Measurements from ENCODE around the gene GAREM1. TPM values are rescaled to one million over a fixed set of nuclear protein-coding genes. Genes with fewer than 3 reads are reported as not detected.

Gene GAREM1
- total RNA-seq, 1 experiment from 2014 or later = 1.8 TPM

- BruUV-seq (replicated peaks) = no TSS peak
- ATAC-seq (no peak), DNase-seq (no peak)
- no peaks in the 10 kb centered on the region for H4K20me1 ChIP-seq (ENCODE audit: low read length)
- peaks cover 14% of the 10 kb centered on the region for H3K4me1 ChIP-seq (ENCODE audit: insufficient read depth, low read length)
- CTCF ChIA-PET = no interaction called here
- no peak overlapping the region for H3K4me2 ChIP-seq (ENCODE audit: low read length)
- H3K9ac ChIP-seq (ENCODE audit: low read length) = no peak overlapping the region
- H2AFZ ChIP-seq (ENCODE audit: low read length) = no peak overlapping the region
- H3K9me2 ChIP-seq (replicated peaks; ENCODE audit: low read length) = no peaks in the 10 kb centered on the region
- no peaks in the 10 kb centered on the region for H3F3A ChIP-seq (ENCODE audit: low read length, unreplicated experiment)
- H3K36me3 ChIP-seq (ENCODE audit: low read depth, low read length) = no peaks in the 10 kb centered on the region
- intact Hi-C loops (cut with micrococcal nuclease) = no loop called here
- POLR2A ChIA-PET (ENCODE audit: unreplicated experiment) = no interaction called here
- H3K27me3 ChIP-seq (ENCODE audit: low read length) = no peaks in the 10 kb centered on the region
- H3K4me3 ChIP-seq (ENCODE audit: low read length) = no peak overlapping the region
- TF ChIP-seq EZH2 (IDR thresholded peaks at IDR 0.05; ENCODE audit: low read length, unreplicated experiment) (no peak), CTCF (conservative IDR thresholded peaks at IDR 0.05; ENCODE audit: low read depth, low read length) (no peak), EZH2phosphoT487 (IDR thresholded peaks at IDR 0.05; ENCODE audit: borderline replicate concordance, low read length) (no peak)
- no peaks in the 10 kb centered on the region for H3K79me2 ChIP-seq (ENCODE audit: low read length)
- no peaks in the 10 kb centered on the region for H3K9me3 ChIP-seq (ENCODE audit: low read length)
- no peak overlapping the region for H3K27ac ChIP-seq (ENCODE audit: low read length)
Measured at GRCh38 chr18:32298171-32298667, 172.5 kb downstream of the GAREM1 start.

GRCh38 chr18:32297579-32298170, 173.0 kb downstream of the GAREM1 start:
- ATAC-seq (no peak), DNase-seq (no peak)
- no peaks in the 10 kb centered on the region for H3K9me2 ChIP-seq (replicated peaks; ENCODE audit: low read length)
- intact Hi-C loops (cut with micrococcal nuclease) = no loop called here
- H3K4me3 ChIP-seq (ENCODE audit: low read length) = no peak overlapping the region
- TF ChIP-seq EZH2 (IDR thresholded peaks at IDR 0.05; ENCODE audit: low read length, unreplicated experiment) (no peak), EZH2phosphoT487 (IDR thresholded peaks at IDR 0.05; ENCODE audit: borderline replicate concordance, low read length) (no peak), CTCF (conservative IDR thresholded peaks at IDR 0.05; ENCODE audit: low read depth, low read length) (no peak)
- no peaks in the 10 kb centered on the region for H3K9me3 ChIP-seq (ENCODE audit: low read length)
- H3K27ac ChIP-seq (ENCODE audit: low read length) = no peak overlapping the region
- peaks cover 14% of the 10 kb centered on the region for H3K4me1 ChIP-seq (ENCODE audit: insufficient read depth, low read length)
- no peaks in the 10 kb centered on the region for H3F3A ChIP-seq (ENCODE audit: low read length, unreplicated experiment)
- no peak overlapping the region for H3K9ac ChIP-seq (ENCODE audit: low read length)
- H3K79me2 ChIP-seq (ENCODE audit: low read length) = no peaks in the 10 kb centered on the region
- H3K4me2 ChIP-seq (ENCODE audit: low read length) = no peak overlapping the region
- CTCF ChIA-PET = no interaction called here
- no peaks in the 10 kb centered on the region for H3K36me3 ChIP-seq (ENCODE audit: low read depth, low read length)
- BruUV-seq (replicated peaks) = no TSS peak
- POLR2A ChIA-PET (ENCODE audit: unreplicated experiment) = no interaction called here
- no peak overlapping the region for H2AFZ ChIP-seq (ENCODE audit: low read length)
- H4K20me1 ChIP-seq (ENCODE audit: low read length) = no peaks in the 10 kb centered on the region
- H3K27me3 ChIP-seq (ENCODE audit: low read length) = no peaks in the 10 kb centered on the region

- no peak overlapping the region for H3K4me2 ChIP-seq (ENCODE audit: low read length)
- TF ChIP-seq CTCF (conservative IDR thresholded peaks at IDR 0.05; ENCODE audit: low read depth, low read length) (no peak), EZH2phosphoT487 (IDR thresholded peaks at IDR 0.05; ENCODE audit: borderline replicate concordance, low read length) (no peak), EZH2 (IDR thresholded peaks at IDR 0.05; ENCODE audit: low read length, unreplicated experiment) (no peak)
- H4K20me1 ChIP-seq (ENCODE audit: low read length) = no peaks in the 10 kb centered on the region
- H3K36me3 ChIP-seq (ENCODE audit: low read depth, low read length) = no peaks in the 10 kb centered on the region
- BruUV-seq (replicated peaks) = no TSS peak
- H3K27me3 ChIP-seq (ENCODE audit: low read length) = no peaks in the 10 kb centered on the region
- intact Hi-C loops (cut with micrococcal nuclease) = no loop called here
- H3K79me2 ChIP-seq (ENCODE audit: low read length) = no peaks in the 10 kb centered on the region
- H3K9ac ChIP-seq (ENCODE audit: low read length) = no peak overlapping the region
- no peak overlapping the region for H3K27ac ChIP-seq (ENCODE audit: low read length)
- ATAC-seq = no peak
- H3K9me2 ChIP-seq (replicated peaks; ENCODE audit: low read length) = no peaks in the 10 kb centered on the region
- POLR2A ChIA-PET (ENCODE audit: unreplicated experiment) = no interaction called here
- no peak for DNase-seq
- H3K4me3 ChIP-seq (ENCODE audit: low read length) = no peak overlapping the region
- H2AFZ ChIP-seq (ENCODE audit: low read length) = no peak overlapping the region
- CTCF ChIA-PET = interaction anchor here (0.6 kb wide), 1 partner anchor 33 kb away, joined by 3 read pairs; no protein-coding TSS in a partner anchor
- H3K4me1 ChIP-seq (ENCODE audit: insufficient read depth, low read length) = peaks cover 9% of the 10 kb centered on the region
- H3F3A ChIP-seq (ENCODE audit: low read length, unreplicated experiment) = no peaks in the 10 kb centered on the region
- no peaks in the 10 kb centered on the region for H3K9me3 ChIP-seq (ENCODE audit: low read length)
Measured at GRCh38 chr18:32296851-32297250, 173.8 kb downstream of the GAREM1 start.
